LNCaP clone FGC (cell line): ENCODE measurements around the gene DIABLO.
"Not testable (repeated sequence)": the region's sequence is repeated elsewhere in the genome, so short reads cannot be mapped to it uniquely, and the experiment has no call there.

Experiments
- DNase-seq: peaks from one replicate; pipeline ENCODE4 v3.0.0-alpha.2; 2011; ENCODE audit warnings: low read depth
- H3K4me3 ChIP-seq: 2 replicates; pipeline ENCODE4 v1.5.1; 2011; ENCODE audit warnings: mild to moderate bottlenecking, low read depth, low read length, control low read depth
- TF ChIP-seq, protein P1 (sequence below): IDR thresholded peaks from 2 replicates; pipeline ENCODE4 v1.5.1; 2012; ENCODE audit warnings: mild to moderate bottlenecking; ENCODE audit not compliant: control insufficient read depth, insufficient read depth; ENCODE audit errors: extremely low read depth

DIABLO gene

DNA sequence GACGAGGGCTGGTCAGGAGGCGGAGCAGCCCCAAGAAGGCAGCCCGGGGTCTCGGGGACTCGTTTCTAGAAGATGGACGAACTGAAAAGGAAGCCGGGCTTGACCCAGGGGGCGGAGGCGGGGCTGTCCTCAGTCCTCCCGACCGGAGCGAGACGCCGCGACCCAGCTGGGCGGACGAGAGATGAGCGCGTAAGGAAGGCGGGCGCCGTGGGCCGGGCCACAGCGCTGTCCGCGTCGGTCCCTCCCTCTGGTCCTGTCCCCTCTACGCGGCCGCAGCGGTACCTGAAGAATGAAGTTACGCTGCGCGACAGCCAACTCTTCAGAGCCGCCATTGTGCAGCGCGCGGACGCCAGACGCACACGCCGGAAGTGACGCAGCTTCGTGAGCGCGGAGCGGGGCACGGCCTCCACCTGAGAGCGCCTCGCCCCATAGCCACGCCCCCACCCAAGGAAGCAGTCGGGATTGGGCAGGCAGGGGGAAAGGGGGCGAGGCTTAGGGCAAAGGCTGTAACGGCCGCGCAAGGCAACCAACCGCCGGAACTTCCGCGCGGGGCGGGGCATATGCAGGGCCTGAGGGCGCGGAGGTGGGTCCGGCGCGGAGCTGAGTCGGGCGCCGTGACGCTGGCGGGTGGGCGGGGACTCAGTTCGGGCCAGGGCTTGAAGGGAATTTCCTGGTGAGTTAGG lies at the start of gene DIABLO:
Gene DIABLO (minus strand): TSS at position 370 of the 683 bp plus-strand sequence. CDS start 38 bp downstream, at position 332.
- DNase-seq = peak; percentile 97
- TF ChIP-seq, protein P1, sequence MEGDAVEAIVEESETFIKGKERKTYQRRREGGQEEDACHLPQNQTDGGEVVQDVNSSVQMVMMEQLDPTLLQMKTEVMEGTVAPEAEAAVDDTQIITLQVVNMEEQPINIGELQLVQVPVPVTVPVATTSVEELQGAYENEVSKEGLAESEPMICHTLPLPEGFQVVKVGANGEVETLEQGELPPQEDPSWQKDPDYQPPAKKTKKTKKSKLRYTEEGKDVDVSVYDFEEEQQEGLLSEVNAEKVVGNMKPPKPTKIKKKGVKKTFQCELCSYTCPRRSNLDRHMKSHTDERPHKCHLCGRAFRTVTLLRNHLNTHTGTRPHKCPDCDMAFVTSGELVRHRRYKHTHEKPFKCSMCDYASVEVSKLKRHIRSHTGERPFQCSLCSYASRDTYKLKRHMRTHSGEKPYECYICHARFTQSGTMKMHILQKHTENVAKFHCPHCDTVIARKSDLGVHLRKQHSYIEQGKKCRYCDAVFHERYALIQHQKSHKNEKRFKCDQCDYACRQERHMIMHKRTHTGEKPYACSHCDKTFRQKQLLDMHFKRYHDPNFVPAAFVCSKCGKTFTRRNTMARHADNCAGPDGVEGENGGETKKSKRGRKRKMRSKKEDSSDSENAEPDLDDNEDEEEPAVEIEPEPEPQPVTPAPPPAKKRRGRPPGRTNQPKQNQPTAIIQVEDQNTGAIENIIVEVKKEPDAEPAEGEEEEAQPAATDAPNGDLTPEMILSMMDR = no peak
- peak within 1 kb of the TSS; percentile 99 for H3K4me3 ChIP-seq

GRCh38 chr12:122275459-122275858 lies 49.6 kb upstream of the DIABLO start:
- no peak overlapping the region for H3K4me3 ChIP-seq
- DNase-seq = no peak
- TF ChIP-seq, protein P1 = no peak

DNA sequence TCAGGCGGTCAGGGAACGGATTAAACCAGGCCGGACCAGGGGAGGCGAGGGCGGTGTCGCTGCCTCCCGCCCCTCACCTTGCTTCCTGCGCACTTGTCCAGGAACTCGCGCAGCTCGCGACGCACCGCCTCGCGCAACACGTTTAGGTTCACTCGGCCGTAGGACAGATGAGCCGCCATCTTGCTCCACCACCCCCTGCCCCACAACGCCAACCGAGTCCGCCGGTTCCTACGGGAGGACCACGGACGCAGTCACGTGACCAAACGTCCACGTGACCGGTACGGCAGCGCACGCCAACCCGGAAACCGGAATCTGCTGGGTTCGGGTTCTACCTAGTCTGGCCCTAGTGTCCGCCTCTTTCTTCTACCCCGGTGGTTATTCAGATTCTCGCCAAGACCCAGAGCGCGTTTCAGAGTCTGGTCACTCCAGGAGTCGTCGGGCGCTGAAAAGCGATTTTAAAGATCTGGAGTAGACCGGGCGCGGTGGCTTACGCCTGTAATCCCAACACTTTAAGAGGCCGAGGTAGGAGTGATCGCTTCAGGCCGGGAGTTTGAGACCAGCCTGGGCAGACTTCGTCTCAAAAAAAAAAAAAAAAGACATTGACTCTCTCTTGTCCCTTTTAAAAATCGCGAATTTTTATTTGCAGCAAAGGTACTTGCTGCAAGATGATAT lies 40.5 kb upstream of the DIABLO start, which contains the start of gene VPS33A:
Gene VPS33A (minus strand): TSS at position 265 of the 672 bp plus-strand sequence. CDS start 86 bp downstream, at position 179.
- peak within 1 kb of the TSS; percentile 77 for H3K4me3 ChIP-seq
- peak; percentile 96 for DNase-seq
- TF ChIP-seq, protein P1 = no peak

GRCh38 chr12:122265886-122266229 lies 40.0 kb upstream of the DIABLO start:
- TF ChIP-seq, protein P1 = no peak
- H3K4me3 ChIP-seq = peak overlapping the region; percentile 77
- DNase-seq = no peak

- TF ChIP-seq, protein P1 = no peak
- H3K4me3 ChIP-seq = peak overlapping the region; percentile 77
- no peak for DNase-seq
These were observed 39.6 kb upstream of the DIABLO start for GRCh38 chr12:122265476-122265875.

DNA sequence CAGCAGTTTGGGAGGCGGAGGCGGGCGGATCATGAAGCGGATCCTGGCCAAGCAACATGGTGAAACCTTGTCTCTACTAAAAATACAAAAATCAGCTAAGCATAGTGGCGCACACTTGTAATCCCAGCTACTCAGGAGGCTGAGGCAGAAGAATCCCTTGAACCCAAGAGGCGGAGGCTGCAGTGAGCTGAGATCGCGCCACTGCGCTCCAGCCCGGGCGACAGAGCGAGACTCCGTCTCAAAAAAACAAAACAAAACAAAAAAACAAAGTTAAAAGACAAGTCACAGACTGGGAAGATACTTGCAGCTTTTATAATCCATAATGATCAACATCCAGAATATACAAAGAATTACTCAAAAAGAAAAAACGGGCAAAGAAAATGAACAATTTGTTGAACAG lies 34.9 kb upstream of the DIABLO start:
- DNase-seq, H3K4me3 ChIP-seq: not testable (repeated sequence)

DNA sequence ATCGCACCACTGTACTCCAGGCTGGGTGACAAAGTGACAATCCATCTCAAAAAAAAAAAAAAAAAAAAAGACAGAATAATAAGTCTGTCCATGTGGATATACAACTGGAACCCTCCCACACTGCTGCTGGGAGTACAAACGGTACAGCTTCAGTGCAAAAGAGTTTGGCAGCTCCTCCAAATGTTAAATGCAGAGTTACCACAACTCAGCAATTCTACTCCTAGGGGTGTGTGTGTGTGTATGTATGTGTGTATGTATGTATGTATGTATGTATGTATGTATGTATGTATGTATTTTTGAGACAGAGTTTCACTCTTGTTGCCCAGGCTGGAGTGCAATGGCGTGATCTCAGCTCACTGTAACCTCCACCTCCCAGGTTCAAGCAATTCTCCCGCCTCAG lies 33.1 kb upstream of the DIABLO start:
- DNase-seq, H3K4me3 ChIP-seq: not testable (repeated sequence)

DNA sequence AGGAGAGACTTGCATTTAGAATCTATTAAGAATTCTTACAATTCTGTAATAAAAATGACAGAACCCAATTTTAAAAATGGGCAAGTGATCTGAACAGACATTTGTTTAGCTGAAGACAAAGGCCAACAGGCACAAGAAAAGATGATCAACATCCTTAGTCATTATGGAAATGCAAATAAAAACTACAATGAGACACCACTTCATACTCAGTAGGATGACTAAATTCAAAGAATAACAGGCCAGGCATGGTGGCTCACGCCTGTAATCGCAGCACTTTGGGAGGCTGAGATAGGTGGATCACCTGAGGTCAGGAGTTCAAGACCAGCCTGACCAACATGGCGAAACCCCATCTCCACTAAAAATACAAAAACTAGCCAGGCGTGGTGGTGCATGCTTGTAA lies 32.6 kb upstream of the DIABLO start:
- not testable (repeated sequence) for H3K4me3 ChIP-seq, DNase-seq
